Stimulated activated CD8-positive, alpha-beta memory T cell treated with anti-CD3 and anti-CD28 coated beads, Interleukin-15, amount 100 ng/mL, for 1 hour (primary cell): ENCODE data around the gene POLG2.
"Not testable (repeated sequence)": the region's sequence is repeated elsewhere in the genome, so short reads cannot be mapped to it uniquely, and the experiment has no call there.

Experiments
- DNase-seq: peaks from one replicate; pipeline ENCODE4 v3.0.0-alpha.2; 2020; ENCODE audit warnings: low read depth

Gene POLG2

DNA sequence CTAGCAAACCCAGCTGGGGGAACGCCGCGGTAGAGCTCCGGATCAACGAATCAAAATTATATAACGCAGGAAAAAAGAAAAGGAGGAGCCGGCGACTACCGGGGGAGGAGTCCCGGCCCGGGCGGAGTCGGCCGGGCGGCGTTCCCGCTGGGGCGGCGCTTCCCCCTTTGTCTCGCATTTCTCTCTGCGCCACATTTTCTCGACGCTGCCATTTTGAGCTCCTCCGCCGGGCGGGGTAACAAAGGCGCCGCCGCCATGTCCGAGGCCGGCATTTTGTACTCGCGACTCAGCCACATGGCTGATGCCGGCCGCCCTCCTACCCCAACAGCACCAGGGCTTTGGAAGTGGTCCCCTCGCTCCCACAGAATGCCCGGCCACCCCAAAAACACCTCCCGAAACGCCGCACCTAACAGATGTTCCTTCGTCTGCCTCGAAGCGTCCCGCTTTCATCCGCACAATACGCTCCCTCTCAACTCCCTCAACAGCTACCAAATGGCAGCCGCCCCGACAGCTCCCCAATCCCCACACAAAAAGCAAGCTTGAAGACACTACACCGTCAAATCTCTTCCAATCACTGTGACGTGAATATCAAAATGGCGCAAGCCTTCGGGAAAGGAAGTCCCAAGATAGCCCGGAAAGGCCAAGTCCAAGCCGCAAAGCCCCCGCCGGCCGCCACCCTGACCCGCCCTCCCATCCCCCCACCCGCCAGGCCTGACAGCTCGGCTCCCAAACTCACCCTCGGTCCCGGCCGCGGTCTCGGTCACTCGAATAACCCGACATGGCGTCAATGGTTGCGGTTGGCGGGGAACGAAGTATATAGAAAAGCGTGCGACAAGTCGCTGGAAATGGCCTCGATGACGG lies 8.7 kb upstream of the POLG2 start:
- peak; percentile 67 for DNase-seq

GRCh38 chr17:64504769-64505339 lies 8.0 kb upstream of the POLG2 start:
- no peak for DNase-seq

GRCh38 chr17:64503821-64504768 lies 7.2 kb upstream of the POLG2 start:
- DNase-seq: no peak

DNA sequence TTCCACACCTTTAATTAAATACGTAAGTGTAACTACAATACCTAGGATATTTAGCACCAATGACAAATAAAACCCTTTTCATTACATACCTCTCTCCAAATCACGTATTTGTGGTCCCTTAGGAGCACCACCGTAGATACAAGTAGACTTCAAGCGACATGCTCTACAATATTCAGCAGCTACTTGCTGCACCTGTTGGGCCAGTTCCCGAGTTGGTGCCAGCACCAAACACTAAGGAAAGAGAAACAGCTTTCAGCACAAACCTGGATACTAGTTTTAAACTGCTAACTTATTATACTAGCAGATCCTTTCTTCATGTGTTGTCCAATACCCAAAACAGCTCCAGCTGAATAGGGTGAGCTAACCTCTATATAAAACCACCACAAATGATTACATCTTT lies 6.5 kb upstream of the POLG2 start:
- no peak for DNase-seq

DNA sequence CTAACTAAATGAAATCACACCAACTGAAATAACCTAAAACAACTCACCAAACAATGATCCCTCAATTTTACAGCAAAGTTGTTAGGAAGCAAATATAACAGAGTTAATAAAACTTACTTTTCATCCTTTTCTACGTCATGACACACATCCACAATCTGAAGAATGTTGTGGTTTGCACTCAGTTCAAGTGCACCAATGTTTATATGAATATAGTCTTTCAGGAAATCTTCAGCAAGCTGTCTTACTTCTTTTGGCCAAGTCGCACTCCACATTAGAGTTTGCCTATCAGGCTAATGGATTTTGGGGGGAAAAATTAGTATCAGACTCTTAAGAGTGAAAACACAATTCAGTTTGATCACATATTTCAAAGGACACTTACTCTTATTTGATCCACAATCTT lies 6.0 kb upstream of the POLG2 start:
- no peak for DNase-seq

GRCh38 chr17:64502021-64502420 lies 5.2 kb upstream of the POLG2 start:
- no peak for DNase-seq

GRCh38 chr17:64500862-64501765 lies 4.3 kb upstream of the POLG2 start:
- no peak for DNase-seq

GRCh38 chr17:64500487-64500859 lies 3.6 kb upstream of the POLG2 start:
- DNase-seq: no peak

GRCh38 chr17:64499805-64500486 lies 3.1 kb upstream of the POLG2 start:
- DNase-seq: no peak

DNA sequence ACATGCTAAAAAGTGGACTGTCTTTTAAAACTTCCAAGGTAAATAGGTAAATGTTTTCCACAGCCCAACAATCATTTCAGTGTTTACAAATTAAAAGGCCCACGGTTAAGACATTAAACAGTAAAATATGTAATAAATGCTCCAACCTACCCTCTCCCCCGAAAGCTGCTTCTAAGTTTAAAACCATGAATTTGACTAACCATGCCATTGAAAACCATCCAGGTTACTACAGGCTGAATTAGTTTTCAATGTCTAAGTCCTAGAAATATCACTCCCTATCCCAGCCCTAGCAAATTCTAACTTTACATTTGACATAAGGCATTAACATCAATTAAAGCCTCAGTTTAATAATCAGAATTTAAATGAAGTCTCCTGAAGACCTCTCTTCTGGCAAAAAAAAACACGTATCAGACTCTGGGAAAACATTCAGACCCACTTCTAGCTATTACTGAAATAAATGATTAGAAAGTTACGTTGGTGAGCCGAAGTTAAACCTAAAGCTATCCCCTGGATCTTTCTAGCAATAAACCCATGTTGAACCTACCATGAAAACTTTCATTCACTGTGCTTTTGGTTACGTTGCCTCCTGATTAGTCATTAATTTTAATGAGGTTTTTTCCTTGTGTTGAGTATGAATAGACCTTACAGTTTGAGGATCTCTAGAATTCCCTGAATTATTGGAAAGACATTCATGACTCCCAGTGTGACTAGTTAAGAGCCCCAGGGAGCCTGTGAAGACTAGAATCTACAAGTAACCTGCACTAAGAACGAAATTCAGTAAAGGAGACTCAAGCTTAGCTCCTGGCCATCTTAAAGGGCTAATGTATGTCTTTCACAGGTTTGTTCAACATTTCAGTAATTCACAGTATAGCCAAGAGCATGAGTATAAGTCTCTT lies 1.7 kb upstream of the POLG2 start:
- no peak for DNase-seq

DNA sequence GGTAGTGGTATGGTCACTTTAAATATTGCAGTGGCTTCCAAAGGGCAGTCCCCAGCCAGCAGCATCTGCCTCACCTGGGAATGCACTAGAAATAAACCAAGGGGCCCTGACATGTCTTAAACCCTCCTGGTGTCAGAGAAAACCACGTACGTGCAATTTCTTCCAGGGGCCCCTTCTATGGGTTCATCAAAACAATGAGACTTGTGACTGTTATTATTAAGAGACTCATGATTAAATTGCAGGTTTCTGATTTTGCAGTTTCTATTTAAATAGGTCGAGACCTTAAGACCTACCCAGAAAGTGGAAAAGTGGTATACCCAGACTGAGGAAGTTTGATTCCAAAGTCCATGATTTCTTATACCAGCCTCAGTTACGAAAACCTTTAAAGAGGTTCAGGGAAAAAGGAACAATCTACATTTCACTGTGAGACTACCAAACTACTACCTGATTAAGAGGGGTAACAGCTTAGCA lies 746 bp upstream of the POLG2 start:
- no peak for DNase-seq

GRCh38 chr17:64496348-64496785 lies 487 bp downstream of the POLG2 start:
- no peak for DNase-seq

DNA sequence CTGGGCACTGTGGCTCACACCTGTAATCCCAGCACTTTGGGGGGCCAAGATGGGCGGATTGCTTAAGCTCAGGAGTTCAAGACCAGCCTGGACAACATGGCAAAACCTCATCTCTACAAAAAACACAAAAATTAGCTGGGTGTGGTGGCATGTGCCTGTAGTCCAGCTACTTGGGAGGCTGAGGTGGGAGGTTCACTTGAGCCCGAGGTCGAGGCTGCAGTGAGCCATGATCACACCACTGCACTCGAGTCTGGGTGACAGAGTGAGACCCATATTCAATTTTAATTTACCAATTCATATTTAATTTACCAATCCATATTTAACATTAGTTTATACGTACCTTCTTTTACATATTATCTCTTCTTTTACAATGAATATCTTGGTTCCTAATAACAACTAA lies 1.6 kb downstream of the POLG2 start:
- not testable (repeated sequence) for DNase-seq

DNA sequence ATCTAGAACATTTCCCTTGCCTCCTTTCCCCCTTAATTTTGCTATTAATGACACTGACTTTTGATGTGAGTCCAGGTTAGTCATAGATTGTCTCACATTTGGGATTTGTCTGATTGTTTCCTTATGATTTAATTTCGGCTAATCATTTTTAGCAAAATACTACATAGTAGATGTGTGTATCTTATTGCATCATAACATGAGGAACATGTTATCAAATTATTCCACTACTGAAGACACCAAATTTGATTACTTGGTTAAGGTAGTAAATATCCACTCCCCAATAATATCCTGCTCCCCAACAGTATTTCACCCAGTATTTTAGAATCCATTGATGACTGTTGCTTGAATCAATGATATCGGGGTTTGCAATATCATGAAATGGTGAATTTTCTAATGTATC lies 2.7 kb downstream of the POLG2 start:
- DNase-seq: no peak

GRCh38 chr17:64492481-64493109 lies 4.3 kb downstream of the POLG2 start:
- DNase-seq: no peak

- DNase-seq: no peak
These were observed 4.9 kb downstream of the POLG2 start for GRCh38 chr17:64491994-64492393.

DNA sequence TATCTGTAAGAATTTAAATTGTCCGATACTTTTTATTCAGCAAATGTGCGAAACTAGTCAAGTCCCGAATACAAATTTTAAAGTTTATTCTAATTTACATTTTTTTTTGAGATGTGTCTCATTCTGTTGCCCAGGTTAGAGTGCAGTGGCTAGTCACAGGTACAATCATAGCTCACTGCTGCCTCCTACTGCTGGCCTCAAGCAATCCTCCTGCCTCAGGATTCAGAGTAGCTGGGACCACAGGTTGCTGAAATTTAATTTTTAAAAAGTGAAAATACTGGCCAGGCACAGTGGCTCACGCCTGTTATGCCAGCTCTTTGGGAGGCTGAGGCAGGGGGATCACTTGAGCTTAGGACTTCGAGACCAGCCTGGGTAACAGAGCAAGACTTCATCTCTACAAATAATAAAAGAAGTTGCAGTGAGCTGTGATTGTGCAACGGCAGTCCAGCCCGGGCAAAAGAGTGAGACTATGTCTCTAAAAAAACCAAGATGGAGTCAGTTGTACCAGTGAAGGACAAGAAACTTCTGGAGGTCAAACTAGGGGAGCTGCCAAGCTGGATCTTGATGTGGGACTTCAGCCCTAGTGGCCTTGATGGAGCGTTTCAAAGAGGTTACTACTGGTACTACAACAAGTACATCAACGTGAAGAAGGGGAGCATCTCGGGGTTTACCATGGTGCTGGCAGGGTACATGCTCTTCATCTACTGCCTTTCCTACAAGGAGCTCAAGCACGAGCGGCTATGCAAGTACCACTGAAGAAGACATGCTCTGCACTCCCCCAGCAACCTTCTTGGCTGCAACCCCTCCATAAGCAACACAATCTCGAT lies 5.6 kb downstream of the POLG2 start:
- DNase-seq: no peak

- no peak for DNase-seq
These were observed 8.6 kb downstream of the POLG2 start for GRCh38 chr17:64488301-64488700.
